HepG2 (cell line): ENCODE data around the gene DRAP1. TPM values are rescaled to one million over a fixed set of nuclear protein-coding genes. Genes with fewer than 3 reads are reported as not detected.

Experiments used
- ATAC-seq: fragments of 200-7000 bp; cut with Tn5 transposase; 3 replicates; pipeline ENCODE4 v1.9.1; 2020; ENCODE audit warnings: mild to moderate bottlenecking, moderate library complexity
- BruUV-seq: library from RNA; stranded (reverse); fragments of 400-500 nt; replicated peaks from 2 replicates; lab custom pipeline; 2021; lab: Mats Ljungman, UMichigan
- CTCF ChIA-PET: fragments of 300-600 bp; formaldehyde crosslinking; extraction: SDS; loops from one replicate; lab custom pipeline; 2021; ENCODE audit warnings: low total read pairs, inconsistent platforms, low intra/inter-chr PET ratio; lab: Yijun Ruan, JAX
- POLR2A ChIA-PET: fragments of 350-600 bp; sonication (Branson Sonifier 250); formaldehyde crosslinking; loops from one replicate; lab custom pipeline; 2020; ENCODE audit warnings: antibody characterized with exemption, inconsistent platforms; lab: Yijun Ruan, JAX
- DNase-seq: peaks from one replicate; pipeline ENCODE4 v3.0.0-alpha.2; 2015; ENCODE audit warnings: low spot score
- FAIRE-seq: peaks from 3 replicates; lab custom pipeline; 2011; peaks lifted over from hg19 to GRCh38; lab: Jason Lieb, UNC
- H2AFZ ChIP-seq: one replicate; pipeline ENCODE4 v1.6.1; 2011; ENCODE audit warnings: low read length, inconsistent platforms
- H3K27ac ChIP-seq: fragments of 300-600 bp; 3 replicates; pipeline ENCODE4 v1.8.0; 2011; ENCODE audit warnings: mixed run types, mild to moderate bottlenecking, mixed read lengths, low read length, inconsistent platforms; ENCODE audit not compliant: insufficient read depth; ENCODE audit errors: extremely low read length
- H3K27me3 ChIP-seq, 2 experiments: fragments of 200-600 bp in 1 of 2; 2 replicates in 1 of 2; 3 replicates in 1 of 2; pipeline versions ENCODE4 v1.6.0 to v1.8.0; 2011; ENCODE audit warnings: low read length in 2 of 2, mild to moderate bottlenecking in 2 of 2, moderate library complexity in 2 of 2, inconsistent platforms in 1 of 2; ENCODE audit not compliant: insufficient read depth in 2 of 2, control insufficient read depth in 1 of 2
- H3K36me3 ChIP-seq, 2 experiments: fragments of 200-600 bp in 1 of 2; replicated peaks in 1 of 2; 2 replicates in 1 of 2; 3 replicates in 1 of 2; pipeline versions ENCODE4 v1.5.1 to v1.8.0; 2011; ENCODE audit warnings: low read length in 2 of 2, inconsistent platforms in 1 of 2; ENCODE audit not compliant: insufficient read depth in 2 of 2, control insufficient read depth in 1 of 2
- H3K4me1 ChIP-seq: 2 replicates; pipeline ENCODE4 v1.5.1; 2012; ENCODE audit warnings: low read length, inconsistent platforms; ENCODE audit not compliant: insufficient read depth
- H3K4me2 ChIP-seq: 2 replicates; pipeline ENCODE4 v1.6.0; 2011; ENCODE audit warnings: low read depth, low read length, inconsistent platforms
- H3K4me3 ChIP-seq, 3 experiments: fragments of 200-600 bp in 1 of 3; sonication (generic), shearing (Covaris generic) in 1 of 3; replicated peaks in 1 of 3; 2 replicates each; pipeline ENCODE4 v1.5.1; 2011 to 2016; ENCODE audit warnings: low read length in 3 of 3, inconsistent platforms in 2 of 3, low read depth in 2 of 3, mild to moderate bottlenecking in 2 of 3, control low read depth in 1 of 3, mixed read lengths in 1 of 3; ENCODE audit not compliant: insufficient read depth in 1 of 3
- H3K79me2 ChIP-seq: one replicate; pipeline ENCODE4 v1.6.1; 2011; ENCODE audit warnings: low read length, inconsistent platforms; ENCODE audit not compliant: insufficient read depth
- H3K9ac ChIP-seq: 2 replicates; pipeline ENCODE4 v1.6.0; 2011; ENCODE audit warnings: mild to moderate bottlenecking, low read depth, low read length, inconsistent platforms; ENCODE audit not compliant: insufficient read depth
- H3K9me3 ChIP-seq: 2 replicates; pipeline ENCODE4 v1.5.1; 2012; ENCODE audit warnings: mild to moderate bottlenecking, low read length
- H4K20me1 ChIP-seq: 2 replicates; pipeline ENCODE4 v1.6.0; 2011; ENCODE audit warnings: inconsistent platforms, mild to moderate bottlenecking, low read length, moderate library complexity; ENCODE audit not compliant: insufficient read depth
- PHF8 ChIP-seq: sonication (generic); formaldehyde crosslinking; IDR thresholded peaks from 2 replicates; pipeline ENCODE4 v1.5.0; 2020; ENCODE audit warnings: missing genetic modification reagents
- PITX1 ChIP-seq: sonication (generic); formaldehyde crosslinking; IDR thresholded peaks from 2 replicates; pipeline ENCODE4 v1.5.1; 2020; ENCODE audit warnings: mild to moderate bottlenecking, missing genetic modification reagents
- ZFX ChIP-seq: sonication (generic); formaldehyde crosslinking; IDR thresholded peaks from 2 replicates; pipeline ENCODE4 v1.4.0; 2020; ENCODE audit warnings: mild to moderate bottlenecking, low read depth, missing genetic modification reagents, moderate library complexity
- ZMYM3 ChIP-seq: sonication (generic); formaldehyde crosslinking; IDR thresholded peaks from 2 replicates; pipeline ENCODE4 v1.5.1; 2020; ENCODE audit warnings: mild to moderate bottlenecking, missing genetic modification reagents
- ZMYM4 ChIP-seq: sonication (generic); formaldehyde crosslinking; IDR thresholded peaks from 2 replicates; pipeline ENCODE4 v1.8.1; 2023; ENCODE audit warnings: mild to moderate bottlenecking, missing genetic modification reagents
- ZNF235 ChIP-seq: sonication (generic); formaldehyde crosslinking; IDR thresholded peaks from 2 replicates; pipeline ENCODE4 v1.8.1; 2023; ENCODE audit warnings: mild to moderate bottlenecking, missing genetic modification reagents, borderline replicate concordance
- ZNF33B ChIP-seq: sonication (generic); formaldehyde crosslinking; IDR thresholded peaks from 2 replicates; pipeline ENCODE4 v1.5.1; 2020; ENCODE audit warnings: mild to moderate bottlenecking, missing genetic modification reagents
- ZNF501 ChIP-seq: sonication (generic); formaldehyde crosslinking; IDR thresholded peaks from 2 replicates; pipeline ENCODE4 v1.5.1; 2020; ENCODE audit warnings: mild to moderate bottlenecking, moderate library complexity, missing genetic modification reagents
- ZNF550 ChIP-seq: sonication (generic); formaldehyde crosslinking; IDR thresholded peaks from 2 replicates; pipeline ENCODE4 v1.4.0; 2020; ENCODE audit warnings: mild to moderate bottlenecking, missing genetic modification reagents, borderline replicate concordance
- ZNF883 ChIP-seq: sonication (generic); formaldehyde crosslinking; IDR thresholded peaks from 2 replicates; pipeline ENCODE4 v1.5.1; 2020; ENCODE audit warnings: mild to moderate bottlenecking, missing genetic modification reagents; ENCODE audit errors: not compliant biosample characterization
- ZSCAN12 ChIP-seq: sonication (generic); formaldehyde crosslinking; IDR thresholded peaks from 2 replicates; pipeline ENCODE4 v1.9.0; 2021; ENCODE audit warnings: mild to moderate bottlenecking, missing genetic modification reagents
- ZUFSP ChIP-seq: sonication (generic); formaldehyde crosslinking; IDR thresholded peaks from 2 replicates; pipeline ENCODE4 v1.9.0; 2021; ENCODE audit warnings: missing genetic modification reagents, mild to moderate bottlenecking, borderline replicate concordance
- ZXDC ChIP-seq: sonication (generic); formaldehyde crosslinking; IDR thresholded peaks from 2 replicates; pipeline ENCODE4 v1.5.0; 2020; ENCODE audit warnings: mild to moderate bottlenecking, missing genetic modification reagents
- WGBS: methylation state at CpG from one replicate; pipeline ENCODE4 v1.1.6; 2017; ENCODE audit warnings: low lambda C conversion rate; 5-methylcytosine and 5-hydroxymethylcytosine counted together
- in situ Hi-C: cut with HindIII; loops from 2 replicates; pipeline ENCODE4 v1.10.0; 2017; ENCODE audit warnings: low pct_unique_long_range_greater_than_20kb; ENCODE audit not compliant: extremely low pct_ligation_motif_present
- intact Hi-C: fragments of 100-400 bp; cut with micrococcal nuclease; formaldehyde crosslinking; loops from one replicate; pipeline ENCODE4 v1.10.0; 2022; ENCODE audit not compliant: unreplicated experiment
- polyA plus RNA-seq, 8 experiments: library from polyadenylated mRNA; depleted of rRNA in 3 of 8; stranded (reverse) in 7 of 8; unstranded in 1 of 8; fragments of >200 nt; fragmentation: Illumina TruSeq in 4 of 8; extraction: Trizol in 4 of 8; gene quantifications; 2 replicates each; pipeline versions ENCODE4 v1.2.1 to v1.2.3, GENCODE V29; 2011 to 2016; ENCODE audit warnings: low read depth in 4 of 8, missing spikeins in 1 of 8, mixed read lengths in 1 of 8; ENCODE audit not compliant: insufficient read depth in 1 of 8
- total RNA-seq, 5 experiments: library from RNA; depleted of rRNA; stranded (reverse); fragments of >200 nt; fragmentation: Illumina TruSeq; extraction: Trizol; gene quantifications; 2 replicates each; pipeline ENCODE4 v1.2.3, GENCODE V29; 2016; ENCODE audit warnings: low read depth in 1 of 5
- TF ChIP-seq, protein P1 (sequence below): sonication (generic); formaldehyde crosslinking; IDR thresholded peaks from 2 replicates; pipeline ENCODE4 v1.5.1; 2020; ENCODE audit warnings: mild to moderate bottlenecking, moderate library complexity, missing genetic modification reagents

DRAP1 gene
- total and polyA plus RNA-seq, 2 of the 13 experiments (the other 11 are each of a cell fraction or from before 2014, with no cell fraction given) = 46.8 to 52.3 TPM

DNA sequence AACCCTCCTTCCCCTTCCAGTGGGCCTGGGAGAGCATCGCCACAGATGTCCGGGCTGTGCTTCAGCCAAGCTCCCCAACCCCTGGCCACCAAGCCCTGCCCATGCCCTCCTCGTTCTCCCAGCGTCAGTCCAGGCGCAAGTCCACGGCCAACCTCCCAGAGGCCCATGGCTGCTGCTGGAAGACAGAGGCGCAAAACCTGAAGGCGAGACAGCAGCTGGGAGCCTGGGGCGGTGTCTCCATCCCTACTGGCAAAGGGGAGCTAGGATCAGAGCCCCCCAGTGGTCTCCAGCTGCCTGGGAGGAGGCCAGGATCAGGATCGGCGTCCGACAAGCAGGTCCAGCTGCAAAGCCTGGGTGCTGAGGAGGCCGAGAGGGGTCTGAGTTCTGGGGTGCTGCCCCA lies 27.9 kb downstream of the DRAP1 start:
- no peaks in the 10 kb centered on the region for H3K79me2 ChIP-seq
- peak overlapping the region; percentile 26 to 64 (median 51) for H3K4me3 ChIP-seq
- no TSS peak for BruUV-seq
- FAIRE-seq (no peak), DNase-seq (no peak), ATAC-seq (peak; percentile 58)
- H3K4me2 ChIP-seq = peak overlapping the region; percentile 67
- peaks cover 0 to 22% of the 10 kb centered on the region in 2 experiments; a peak in 4 of 5 replicates for H3K27me3 ChIP-seq
- H2AFZ ChIP-seq = peak overlapping the region; percentile 40
- WGBS = 26% methylated on average over 13 of the region's 13 CpGs
- H3K9ac ChIP-seq = peak overlapping the region; percentile 41; the same call in 1 of the 2 replicates
- intact Hi-C loops = no loop called here
- H3K27ac ChIP-seq = no peak overlapping the region
- no peaks in the 10 kb centered on the region for H3K36me3 ChIP-seq
- no peaks in the 10 kb centered on the region for H4K20me1 ChIP-seq
- peaks cover 76% of the 10 kb centered on the region for H3K4me1 ChIP-seq
- ChIA-PET POLR2A (interaction anchor here (1.0 to 1.6 kb wide), 5 partner anchors 14 to 59 kb away, joined by 3 to 9 read pairs (median 4); partner anchors contain the start of genes CCDC85B, FIBP and FOSL1), CTCF (no interaction called here)
- no peaks in the 10 kb centered on the region for H3K9me3 ChIP-seq
- in situ Hi-C loops = no loop called here
- TF ChIP-seq PHF8 (CRISPR knock-in tag) (peak; percentile 16; the same call in 1 of the 2 replicates), ZMYM3 (CRISPR knock-in tag) (0 out of 2 replicates have a peak, but pooled peaks have one; percentile 27), ZNF883 (no peak), ZNF235 (CRISPR knock-in tag) (no peak), ZMYM4 (peak; percentile 20; the same call in 1 of the 2 replicates), ZXDC (CRISPR knock-in tag) (no peak), ZNF550 (CRISPR knock-in tag) (no peak), ZUFSP (CRISPR knock-in tag) (no peak), PITX1 (0 out of 2 replicates have a peak, but pooled peaks have one; percentile 43), ZNF501 (CRISPR knock-in tag) (0 out of 2 replicates have a peak, but pooled peaks have one; percentile 32), ZSCAN12 (CRISPR knock-in tag) (no peak), ZNF33B (CRISPR knock-in tag) (no peak), ZFX (0 out of 2 replicates have a peak, but pooled peaks have one; percentile 13)
- TF ChIP-seq, protein P1, sequence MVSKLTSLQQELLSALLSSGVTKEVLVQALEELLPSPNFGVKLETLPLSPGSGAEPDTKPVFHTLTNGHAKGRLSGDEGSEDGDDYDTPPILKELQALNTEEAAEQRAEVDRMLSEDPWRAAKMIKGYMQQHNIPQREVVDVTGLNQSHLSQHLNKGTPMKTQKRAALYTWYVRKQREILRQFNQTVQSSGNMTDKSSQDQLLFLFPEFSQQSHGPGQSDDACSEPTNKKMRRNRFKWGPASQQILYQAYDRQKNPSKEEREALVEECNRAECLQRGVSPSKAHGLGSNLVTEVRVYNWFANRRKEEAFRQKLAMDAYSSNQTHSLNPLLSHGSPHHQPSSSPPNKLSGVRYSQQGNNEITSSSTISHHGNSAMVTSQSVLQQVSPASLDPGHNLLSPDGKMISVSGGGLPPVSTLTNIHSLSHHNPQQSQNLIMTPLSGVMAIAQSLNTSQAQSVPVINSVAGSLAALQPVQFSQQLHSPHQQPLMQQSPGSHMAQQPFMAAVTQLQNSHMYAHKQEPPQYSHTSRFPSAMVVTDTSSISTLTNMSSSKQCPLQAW (CRISPR knock-in tag) = peak; percentile 38; the same call in 1 of the 2 replicates
